Measurements from ENCODE around the gene SIN3B. TPM values are rescaled to one million over a fixed set of nuclear protein-coding genes. Genes with fewer than 3 reads are reported as not detected.

The SIN3B gene
- total RNA-seq, 2 donors from 2014 or later: 19.8 to 31.0 TPM

DNA sequence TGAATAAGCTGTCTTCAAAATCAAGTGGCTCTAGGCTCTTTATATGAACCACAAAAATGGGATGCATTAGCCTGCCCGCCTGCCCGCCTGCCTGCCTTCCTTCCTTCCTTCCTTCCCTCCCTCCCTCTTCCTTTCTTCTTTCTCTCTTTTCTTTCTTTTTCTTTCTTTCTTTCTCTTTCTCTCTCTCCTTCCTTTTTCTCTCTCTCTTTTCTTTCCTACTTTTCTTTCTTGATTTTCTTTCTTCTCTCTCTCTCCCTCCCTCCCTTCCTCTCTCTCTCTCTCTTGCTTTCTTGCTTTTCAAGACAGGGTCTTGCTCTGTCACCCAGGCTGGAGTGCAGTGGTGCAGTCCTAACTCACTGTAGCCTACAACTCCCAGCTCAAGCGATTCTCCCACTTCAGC lies 86.5 kb downstream of the SIN3B start:
- TF ChIP-seq, protein P1, sequence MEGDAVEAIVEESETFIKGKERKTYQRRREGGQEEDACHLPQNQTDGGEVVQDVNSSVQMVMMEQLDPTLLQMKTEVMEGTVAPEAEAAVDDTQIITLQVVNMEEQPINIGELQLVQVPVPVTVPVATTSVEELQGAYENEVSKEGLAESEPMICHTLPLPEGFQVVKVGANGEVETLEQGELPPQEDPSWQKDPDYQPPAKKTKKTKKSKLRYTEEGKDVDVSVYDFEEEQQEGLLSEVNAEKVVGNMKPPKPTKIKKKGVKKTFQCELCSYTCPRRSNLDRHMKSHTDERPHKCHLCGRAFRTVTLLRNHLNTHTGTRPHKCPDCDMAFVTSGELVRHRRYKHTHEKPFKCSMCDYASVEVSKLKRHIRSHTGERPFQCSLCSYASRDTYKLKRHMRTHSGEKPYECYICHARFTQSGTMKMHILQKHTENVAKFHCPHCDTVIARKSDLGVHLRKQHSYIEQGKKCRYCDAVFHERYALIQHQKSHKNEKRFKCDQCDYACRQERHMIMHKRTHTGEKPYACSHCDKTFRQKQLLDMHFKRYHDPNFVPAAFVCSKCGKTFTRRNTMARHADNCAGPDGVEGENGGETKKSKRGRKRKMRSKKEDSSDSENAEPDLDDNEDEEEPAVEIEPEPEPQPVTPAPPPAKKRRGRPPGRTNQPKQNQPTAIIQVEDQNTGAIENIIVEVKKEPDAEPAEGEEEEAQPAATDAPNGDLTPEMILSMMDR (IDR thresholded peaks at IDR 0.05): no peak
- Histone ChIP-seq H3K9me3 (no peaks in the 10 kb centered on the region), H3K4me1 (no peaks in the 10 kb centered on the region), H3K27me3 (no peaks in the 10 kb centered on the region), H3K36me3 (no peaks in the 10 kb centered on the region), H3K27ac (no peak overlapping the region), H3K9ac (ENCODE audit: low read depth in 2 of 2, low read length in 2 of 2) (no peak overlapping the region), H3K4me3 (no peak overlapping the region)
- DNase-seq: no peak
- intact Hi-C loops (cut with DNase I): no loop called here

DNA sequence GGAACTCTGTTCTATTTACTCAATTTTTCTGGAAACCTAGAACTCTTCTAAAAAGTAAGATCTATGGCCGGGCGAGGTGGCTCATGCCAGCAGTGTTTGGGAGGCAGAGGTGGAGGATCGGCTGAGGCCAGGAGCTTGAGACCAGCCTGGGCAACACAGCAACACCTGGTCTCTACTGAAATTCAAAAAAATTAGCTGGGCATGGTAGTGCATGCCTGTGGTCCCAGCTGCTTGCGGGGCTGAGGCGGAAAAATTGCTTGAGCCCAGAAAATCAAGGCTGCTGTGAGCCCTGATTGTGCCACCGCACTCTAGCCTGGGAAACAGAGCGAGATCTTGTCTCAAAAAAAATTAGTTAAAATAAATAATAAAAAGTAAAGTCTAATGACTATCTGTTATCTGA lies 88.2 kb downstream of the SIN3B start:
- Histone ChIP-seq H3K27me3 (no peaks in the 10 kb centered on the region), H3K9me3 (no peaks in the 10 kb centered on the region), H3K4me3 (no peak overlapping the region), H3K9ac (ENCODE audit: low read depth in 2 of 2, low read length in 2 of 2) (no peak overlapping the region), H3K27ac (no peak overlapping the region), H3K36me3 (no peaks in the 10 kb centered on the region), H3K4me1 (no peaks in the 10 kb centered on the region)
- intact Hi-C loops (cut with DNase I): no loop called here
- TF ChIP-seq, protein P1 (IDR thresholded peaks at IDR 0.05): no peak
- DNase-seq: no peak

DNA sequence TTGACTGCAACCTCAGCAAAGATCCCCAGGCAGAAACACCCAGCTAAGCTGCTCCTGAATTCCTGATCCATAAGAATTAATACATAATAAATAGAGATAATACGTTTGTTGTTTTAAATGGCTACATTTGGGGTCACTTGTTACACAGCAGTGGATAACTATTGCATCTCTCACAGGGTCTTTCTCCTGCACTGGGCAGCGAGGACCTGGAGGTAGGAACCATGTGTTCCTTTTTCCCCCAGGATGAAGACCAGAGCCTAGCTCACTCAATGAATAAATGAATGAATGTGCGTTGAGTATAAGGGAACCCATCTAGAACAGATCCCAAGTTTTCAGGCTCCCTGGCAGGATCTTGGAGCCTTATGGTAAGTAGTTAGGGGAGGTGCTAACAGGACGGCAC lies 90.3 kb downstream of the SIN3B start:
- H3K27me3 ChIP-seq: no peaks in the 10 kb centered on the region
- no peak for DNase-seq
- H3K9me3 ChIP-seq: no peaks in the 10 kb centered on the region
- intact Hi-C loops (cut with DNase I): no loop called here
- TF ChIP-seq, protein P1 (IDR thresholded peaks at IDR 0.05): no peak
- no peaks in the 10 kb centered on the region for H3K36me3 ChIP-seq
- H3K4me3 ChIP-seq: no peak overlapping the region
- H3K27ac ChIP-seq: no peak overlapping the region
- no peaks in the 10 kb centered on the region for H3K4me1 ChIP-seq
- H3K9ac ChIP-seq (ENCODE audit: low read depth in 2 of 2, low read length in 2 of 2): no peak overlapping the region

DNA sequence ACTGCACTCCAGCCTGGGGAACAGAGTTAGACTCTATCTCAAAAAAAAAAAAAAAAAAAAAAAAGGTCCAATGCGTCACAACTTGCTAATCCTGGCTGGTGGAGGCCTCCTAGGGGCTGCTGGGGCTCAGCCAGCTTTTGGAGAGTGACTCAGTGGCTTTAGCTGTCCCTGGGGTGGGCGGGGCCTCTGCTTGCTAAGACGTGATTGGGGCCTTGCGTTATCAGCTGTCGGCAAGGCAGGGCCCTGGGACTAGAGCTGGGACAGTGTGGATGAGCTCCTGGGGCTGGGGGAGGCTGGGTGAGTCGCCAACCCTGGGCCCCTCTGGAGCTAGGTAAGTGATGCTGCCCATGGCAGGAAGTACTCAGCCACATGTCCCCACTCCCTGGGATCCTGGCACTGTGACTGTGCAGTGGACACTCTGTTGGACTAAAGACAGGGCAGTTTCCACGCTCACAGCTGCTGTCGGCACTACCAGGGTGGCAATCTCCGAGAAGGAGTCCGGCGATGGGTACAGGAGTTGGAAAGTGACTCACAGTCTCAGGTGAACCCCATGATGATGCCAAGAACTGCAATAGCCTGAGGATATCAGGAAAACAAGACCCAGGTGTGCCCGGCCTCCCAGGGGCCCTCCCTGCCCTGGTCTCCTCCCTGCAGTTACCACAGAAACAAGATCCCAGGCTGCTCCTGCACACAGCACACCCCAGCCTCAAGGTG lies 91.8 kb downstream of the SIN3B start:
- TF ChIP-seq, protein P1 (IDR thresholded peaks at IDR 0.05): no peak
- Histone ChIP-seq H3K27ac (no peak overlapping the region), H3K9me3 (no peaks in the 10 kb centered on the region), H3K4me1 (no peaks in the 10 kb centered on the region), H3K36me3 (no peaks in the 10 kb centered on the region), H3K9ac (ENCODE audit: low read depth in 2 of 2, low read length in 2 of 2) (no peak overlapping the region), H3K4me3 (no peak overlapping the region), H3K27me3 (no peaks in the 10 kb centered on the region)
- DNase-seq: no peak
- intact Hi-C loops (cut with DNase I): no loop called here

DNA sequence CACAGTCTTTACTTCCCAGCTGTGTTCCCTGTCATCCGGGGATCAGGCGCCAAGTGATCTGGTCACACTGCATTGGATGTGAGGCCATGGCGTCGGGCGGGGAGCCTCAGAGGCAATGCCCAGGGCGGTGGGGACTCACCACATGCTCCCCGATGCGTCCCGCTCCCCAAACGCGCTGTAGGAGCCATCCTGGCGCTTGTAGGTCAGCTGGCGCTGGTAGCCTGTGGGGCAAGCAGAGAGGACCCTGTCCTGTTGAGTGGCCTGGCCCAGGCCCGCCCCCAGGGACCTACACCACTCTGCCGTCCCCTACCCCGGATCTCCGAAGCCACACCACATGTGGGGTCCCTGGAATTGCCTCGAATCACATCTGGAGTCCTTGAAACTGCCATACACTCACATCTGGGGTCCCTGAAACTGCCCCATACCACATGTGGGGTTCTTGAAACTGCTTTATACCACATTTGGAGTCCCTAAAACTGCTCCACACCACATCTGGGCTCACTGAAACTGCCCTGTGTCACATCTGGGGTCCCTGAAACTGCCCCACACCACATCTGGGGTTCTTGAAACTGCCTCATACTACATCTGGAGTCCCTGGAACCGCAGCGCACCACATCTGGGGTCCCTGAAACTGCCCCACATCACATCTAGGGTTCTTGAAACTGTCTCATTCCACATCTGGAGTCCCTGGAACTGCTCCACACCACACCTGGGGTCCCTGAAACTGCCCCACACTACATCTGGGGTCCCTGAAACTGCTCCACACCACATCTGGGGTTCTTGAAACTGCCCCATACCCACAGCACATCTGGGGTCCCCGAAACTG lies 92.8 kb downstream of the SIN3B start:
- no peak for DNase-seq
- intact Hi-C loops (cut with DNase I): no loop called here
- TF ChIP-seq, protein P1 (IDR thresholded peaks at IDR 0.05): no peak

More for the DNA sequence above, 92.8 kb downstream of the SIN3B start:
- Histone ChIP-seq H3K9ac (ENCODE audit: low read depth in 2 of 2, low read length in 2 of 2) (no peak overlapping the region), H3K4me3 (no peak overlapping the region), H3K27ac (no peak overlapping the region), H3K27me3 (no peaks in the 10 kb centered on the region), H3K9me3 (no peaks in the 10 kb centered on the region), H3K36me3 (no peaks in the 10 kb centered on the region), H3K4me1 (no peaks in the 10 kb centered on the region)
